Cardiac fibroblast (primary cell): ENCODE data around the gene CD37.
"Not testable (repeated sequence)": the region's sequence is repeated elsewhere in the genome, so short reads cannot be mapped to it uniquely, and the experiment has no call there.

Experiments used
- DNase-seq, 2 donors: peaks; one replicate each; pipeline versions ENCODE4 v3.0.0 to v3.0.0-alpha.2; 2010; ENCODE audit warnings: low read depth in 2 of 2
- H3K4me3 ChIP-seq, 2 donors: replicated peaks in 1 of 2; 1 replicate in 1 of 2; 2 replicates in 1 of 2; pipeline ENCODE4 v1.5.1; 2011; ENCODE audit warnings: low read depth in 2 of 2, low read length in 2 of 2, mild to moderate bottlenecking in 2 of 2, moderate library complexity in 1 of 2
- TF ChIP-seq, protein P1 (sequence below): IDR thresholded peaks from one replicate; pipeline ENCODE4 v1.5.1; 2011; ENCODE audit warnings: low read depth, mild to moderate bottlenecking, low read length, inconsistent platforms

CD37 gene, protein sequence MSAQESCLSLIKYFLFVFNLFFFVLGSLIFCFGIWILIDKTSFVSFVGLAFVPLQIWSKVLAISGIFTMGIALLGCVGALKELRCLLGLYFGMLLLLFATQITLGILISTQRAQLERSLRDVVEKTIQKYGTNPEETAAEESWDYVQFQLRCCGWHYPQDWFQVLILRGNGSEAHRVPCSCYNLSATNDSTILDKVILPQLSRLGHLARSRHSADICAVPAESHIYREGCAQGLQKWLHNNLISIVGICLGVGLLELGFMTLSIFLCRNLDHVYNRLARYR

DNA sequence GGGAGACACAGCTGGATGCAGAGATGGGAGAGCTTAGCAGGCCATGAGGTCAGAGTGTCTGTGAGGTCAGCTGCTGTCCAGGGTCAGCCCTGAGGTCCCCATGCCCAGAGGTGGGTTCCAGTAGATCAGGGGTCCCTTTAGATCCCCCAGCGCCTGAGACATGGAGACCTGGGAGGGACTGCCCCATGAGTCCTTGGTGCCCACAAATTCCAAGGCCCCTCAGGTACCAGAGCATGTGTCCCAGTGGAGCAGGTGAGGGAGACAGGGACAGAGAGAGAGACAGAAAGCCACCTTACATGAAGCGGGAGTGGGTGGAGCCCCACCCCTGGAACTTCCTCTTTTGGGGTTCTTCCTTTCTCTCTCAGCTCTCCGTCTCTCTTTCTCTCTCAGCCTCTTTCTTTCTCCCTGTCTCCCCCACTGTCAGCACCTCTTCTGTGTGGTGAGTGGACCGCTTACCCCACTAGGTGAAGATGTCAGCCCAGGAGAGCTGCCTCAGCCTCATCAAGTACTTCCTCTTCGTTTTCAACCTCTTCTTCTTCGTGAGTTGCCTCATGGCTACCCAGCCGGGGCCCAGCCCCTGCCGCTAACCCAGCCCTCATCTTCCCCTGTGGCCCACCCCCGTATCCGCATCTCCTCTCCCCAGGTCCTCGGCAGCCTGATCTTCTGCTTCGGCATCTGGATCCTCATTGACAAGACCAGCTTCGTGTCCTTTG lies at the start of gene CD37:
Gene CD37 (plus strand): TSS at position 336 of the 713 bp plus-strand sequence. CDS start 135 bp downstream, at position 471.
- no peak for DNase-seq

DNA sequence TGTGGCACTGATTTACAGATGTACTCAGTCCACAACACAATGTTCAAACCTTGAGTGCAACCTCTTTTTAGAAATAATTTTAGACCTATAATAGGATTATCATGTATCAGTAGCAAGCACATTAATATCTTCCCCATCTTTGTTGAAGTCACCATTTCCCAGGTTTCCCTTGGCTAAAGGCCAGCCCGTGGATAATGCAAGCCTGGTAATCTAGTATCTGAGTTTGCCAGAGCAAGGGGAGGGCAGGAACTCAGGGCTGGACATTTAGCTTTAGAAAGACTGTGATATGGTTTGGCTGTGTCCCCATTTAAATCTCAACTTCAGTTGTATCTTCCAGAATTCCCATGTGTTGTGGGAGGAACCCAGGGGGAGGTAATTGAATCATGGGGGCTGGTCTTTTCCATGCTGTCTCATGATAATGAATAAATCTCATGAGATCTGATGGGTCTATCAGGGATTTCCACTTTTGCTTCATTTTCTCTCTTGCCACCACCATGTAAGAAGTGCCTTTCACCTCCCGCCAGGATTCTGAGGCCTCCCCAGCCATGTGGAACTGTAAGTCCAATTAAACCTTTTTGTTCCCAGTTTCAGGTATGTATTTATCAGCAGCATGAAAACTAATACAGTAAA lies 48.0 kb upstream of the CD37 start:
- TF ChIP-seq, protein P1, sequence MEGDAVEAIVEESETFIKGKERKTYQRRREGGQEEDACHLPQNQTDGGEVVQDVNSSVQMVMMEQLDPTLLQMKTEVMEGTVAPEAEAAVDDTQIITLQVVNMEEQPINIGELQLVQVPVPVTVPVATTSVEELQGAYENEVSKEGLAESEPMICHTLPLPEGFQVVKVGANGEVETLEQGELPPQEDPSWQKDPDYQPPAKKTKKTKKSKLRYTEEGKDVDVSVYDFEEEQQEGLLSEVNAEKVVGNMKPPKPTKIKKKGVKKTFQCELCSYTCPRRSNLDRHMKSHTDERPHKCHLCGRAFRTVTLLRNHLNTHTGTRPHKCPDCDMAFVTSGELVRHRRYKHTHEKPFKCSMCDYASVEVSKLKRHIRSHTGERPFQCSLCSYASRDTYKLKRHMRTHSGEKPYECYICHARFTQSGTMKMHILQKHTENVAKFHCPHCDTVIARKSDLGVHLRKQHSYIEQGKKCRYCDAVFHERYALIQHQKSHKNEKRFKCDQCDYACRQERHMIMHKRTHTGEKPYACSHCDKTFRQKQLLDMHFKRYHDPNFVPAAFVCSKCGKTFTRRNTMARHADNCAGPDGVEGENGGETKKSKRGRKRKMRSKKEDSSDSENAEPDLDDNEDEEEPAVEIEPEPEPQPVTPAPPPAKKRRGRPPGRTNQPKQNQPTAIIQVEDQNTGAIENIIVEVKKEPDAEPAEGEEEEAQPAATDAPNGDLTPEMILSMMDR: no peak
- DNase-seq: no peak
- no peak overlapping the region for H3K4me3 ChIP-seq

More for the DNA sequence above, at the start of gene CD37:
- H3K4me3 ChIP-seq: no peak within 1 kb of the TSS
- TF ChIP-seq, protein P1: no peak

DNA sequence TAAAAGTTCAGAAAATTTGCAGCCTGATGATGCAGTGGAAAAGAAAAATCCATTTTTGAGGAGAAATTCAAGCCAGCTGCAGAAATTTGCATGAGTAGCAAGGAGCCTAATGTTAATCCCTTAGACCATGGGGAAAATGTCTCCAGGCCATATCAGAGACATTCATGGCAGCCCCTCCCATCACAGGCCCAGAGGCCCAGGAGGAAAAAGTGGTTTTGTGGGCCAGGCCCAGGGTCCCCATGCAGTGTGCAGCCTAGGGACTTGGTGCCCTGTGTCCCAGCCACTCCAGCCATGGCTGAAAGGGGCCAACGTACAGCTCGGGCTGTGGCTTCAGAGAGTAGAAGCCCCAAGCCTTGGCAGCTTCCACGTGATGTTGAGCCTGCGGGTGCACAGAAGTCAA lies 47.0 kb upstream of the CD37 start:
- not testable (repeated sequence) for DNase-seq, H3K4me3 ChIP-seq

- H3K4me3 ChIP-seq, DNase-seq: not testable (repeated sequence)
These were observed 45.9 kb upstream of the CD37 start for GRCh38 chr19:49289286-49289685.

- no peak for DNase-seq
- TF ChIP-seq, protein P1: no peak
- H3K4me3 ChIP-seq: no peak overlapping the region
These were observed 44.7 kb upstream of the CD37 start for GRCh38 chr19:49290517-49290916.

DNA sequence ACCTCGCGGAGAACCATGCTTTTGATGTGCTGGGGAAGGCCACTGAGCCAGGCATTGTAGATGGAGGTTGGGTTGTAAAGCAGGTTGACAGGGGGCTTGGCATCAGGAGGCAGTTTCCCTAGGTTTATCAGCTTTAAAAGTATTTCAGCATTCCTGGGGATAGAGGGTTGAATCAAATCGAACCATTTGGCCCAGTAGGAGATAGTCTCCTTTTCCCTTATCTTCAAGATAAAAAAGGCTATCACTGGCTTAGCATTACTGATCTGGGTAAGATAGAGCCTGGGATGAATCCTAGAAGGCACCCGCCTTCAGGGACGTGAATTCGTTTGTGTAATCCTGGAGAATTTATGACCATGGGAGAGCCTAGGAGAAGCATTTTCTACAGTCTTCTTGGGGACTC lies 40.8 kb upstream of the CD37 start:
- H3K4me3 ChIP-seq: no peak overlapping the region
- DNase-seq: no peak
- TF ChIP-seq, protein P1: no peak

DNA sequence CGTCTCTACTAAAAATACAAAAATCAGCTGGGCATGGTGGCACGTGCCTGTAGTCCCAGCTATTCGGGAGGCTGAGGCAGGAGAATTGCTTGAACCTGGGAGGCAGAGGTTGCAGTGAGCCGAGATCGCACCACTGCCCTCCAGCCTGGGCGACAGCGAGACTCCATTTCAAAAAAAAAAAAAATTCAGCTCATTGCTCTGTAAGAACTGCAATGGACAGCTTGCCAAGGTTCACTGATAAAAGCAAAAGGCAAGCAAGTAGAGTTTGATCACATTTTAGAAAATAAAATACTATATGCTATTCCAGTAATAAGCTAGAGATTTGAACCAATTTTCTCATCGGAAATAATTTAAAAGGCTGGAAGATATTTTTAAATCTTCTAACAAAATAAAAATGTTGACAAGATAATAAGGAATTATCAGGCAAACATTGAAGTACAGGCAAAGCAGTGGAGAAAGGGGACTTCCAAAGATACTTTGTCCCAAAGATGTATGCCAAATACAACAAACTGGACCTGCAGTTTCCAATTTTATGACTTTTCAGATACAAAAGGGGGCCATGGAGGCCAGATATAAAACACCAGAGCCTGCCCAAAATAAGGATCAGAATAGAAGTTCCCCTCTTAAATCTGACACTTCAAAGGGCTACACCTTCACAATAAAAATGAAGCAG lies 39.9 kb upstream of the CD37 start:
- H3K4me3 ChIP-seq: no peak overlapping the region
- DNase-seq: no peak
- TF ChIP-seq, protein P1: no peak
